Measurements from ENCODE around the gene RNASEH2C. TPM values are rescaled to one million over a fixed set of nuclear protein-coding genes. Genes with fewer than 3 reads are reported as not detected.

The RNASEH2C gene
- total RNA-seq, 2 experiments from 2014 or later: 25.3 to 25.9 TPM

DNA sequence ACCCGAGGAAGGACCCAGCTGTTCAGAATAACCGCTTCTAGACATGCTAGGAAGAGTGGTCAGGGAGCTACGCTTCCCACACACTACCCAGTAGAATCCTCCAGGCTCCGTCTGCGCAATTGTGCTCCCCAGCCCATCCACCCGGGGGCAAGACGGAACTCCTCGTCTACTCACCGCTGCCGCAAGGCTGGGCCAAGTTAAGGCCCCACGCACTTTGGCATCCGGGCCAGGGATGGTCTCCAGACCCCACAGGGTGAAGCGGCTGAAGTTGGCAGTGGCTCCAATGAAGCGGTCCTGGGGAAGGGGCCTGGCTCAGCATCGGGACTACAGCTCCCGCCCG lies 757 bp downstream of the RNASEH2C start:
- intact Hi-C loops (cut with DNase I, micrococcal nuclease): loop anchor here (1.0 to 10.0 kb wide), 4 partner anchors 8 to 545 kb away; partner anchors contain the start of genes FIBP (in 1 of the 2), GAL3ST3 (in 1 of the 2), KAT5 (in 1 of the 2) and RAB1B (in 1 of the 2)
- Mint-ChIP-seq H3K36me3 (ENCODE audit: low read depth) (peaks cover 57% of the 10 kb centered on the region), H3K4me3 (peak overlapping the region; percentile 94), H3K27ac (peak overlapping the region; percentile 82), H3K9me3 (no peaks in the 10 kb centered on the region), H3K4me1 (ENCODE audit: low read depth) (peaks cover 31% of the 10 kb centered on the region), H3K27me3 (no peaks in the 10 kb centered on the region)
- Histone ChIP-seq H3K36me3 (ENCODE audit: insufficient read depth, low read length) (peaks cover 46% of the 10 kb centered on the region), H3K27ac (ENCODE audit: low read depth in 1 of 2, low read length in 2 of 2) (peak overlapping the region; percentile 69 to 79), H3K4me1 (ENCODE audit: insufficient read depth, low read length) (peaks cover 27% of the 10 kb centered on the region), H3K27me3 (ENCODE audit: control insufficient read depth in 1 of 2, insufficient read depth in 2 of 2, low read length in 2 of 2) (no peaks in the 10 kb centered on the region), H3K4me3 (ENCODE audit: low read length) (peak overlapping the region; percentile 85), H3K9me3 (ENCODE audit: control insufficient read depth in 1 of 2, insufficient read depth in 1 of 2, low read length in 2 of 2) (no peaks in the 10 kb centered on the region)
- TF ChIP-seq, protein P1, sequence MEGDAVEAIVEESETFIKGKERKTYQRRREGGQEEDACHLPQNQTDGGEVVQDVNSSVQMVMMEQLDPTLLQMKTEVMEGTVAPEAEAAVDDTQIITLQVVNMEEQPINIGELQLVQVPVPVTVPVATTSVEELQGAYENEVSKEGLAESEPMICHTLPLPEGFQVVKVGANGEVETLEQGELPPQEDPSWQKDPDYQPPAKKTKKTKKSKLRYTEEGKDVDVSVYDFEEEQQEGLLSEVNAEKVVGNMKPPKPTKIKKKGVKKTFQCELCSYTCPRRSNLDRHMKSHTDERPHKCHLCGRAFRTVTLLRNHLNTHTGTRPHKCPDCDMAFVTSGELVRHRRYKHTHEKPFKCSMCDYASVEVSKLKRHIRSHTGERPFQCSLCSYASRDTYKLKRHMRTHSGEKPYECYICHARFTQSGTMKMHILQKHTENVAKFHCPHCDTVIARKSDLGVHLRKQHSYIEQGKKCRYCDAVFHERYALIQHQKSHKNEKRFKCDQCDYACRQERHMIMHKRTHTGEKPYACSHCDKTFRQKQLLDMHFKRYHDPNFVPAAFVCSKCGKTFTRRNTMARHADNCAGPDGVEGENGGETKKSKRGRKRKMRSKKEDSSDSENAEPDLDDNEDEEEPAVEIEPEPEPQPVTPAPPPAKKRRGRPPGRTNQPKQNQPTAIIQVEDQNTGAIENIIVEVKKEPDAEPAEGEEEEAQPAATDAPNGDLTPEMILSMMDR (IDR thresholded peaks at IDR 0.05): no peak
- ATAC-seq (ENCODE audit: poor library complexity) (peak; percentile 5), DNase-seq (peak in 4 of 14 experiments; percentile 9 to 50 (median 20))
- CTCF ChIA-PET: interaction anchor here (0.7 to 2.1 kb wide), 3 partner anchors 8 to 168 kb away, joined by 3 to 33 read pairs (median 5); partner anchors contain the start of genes FIBP and KAT5
- POLR2A ChIA-PET: interaction anchor here (0.7 to 4.9 kb wide), 11 partner anchors 8 to 283 kb away, joined by 3 to 54 read pairs (median 5); partner anchors contain the start of genes BANF1, CCDC85B, CFL1 and EHBP1L1

DNA sequence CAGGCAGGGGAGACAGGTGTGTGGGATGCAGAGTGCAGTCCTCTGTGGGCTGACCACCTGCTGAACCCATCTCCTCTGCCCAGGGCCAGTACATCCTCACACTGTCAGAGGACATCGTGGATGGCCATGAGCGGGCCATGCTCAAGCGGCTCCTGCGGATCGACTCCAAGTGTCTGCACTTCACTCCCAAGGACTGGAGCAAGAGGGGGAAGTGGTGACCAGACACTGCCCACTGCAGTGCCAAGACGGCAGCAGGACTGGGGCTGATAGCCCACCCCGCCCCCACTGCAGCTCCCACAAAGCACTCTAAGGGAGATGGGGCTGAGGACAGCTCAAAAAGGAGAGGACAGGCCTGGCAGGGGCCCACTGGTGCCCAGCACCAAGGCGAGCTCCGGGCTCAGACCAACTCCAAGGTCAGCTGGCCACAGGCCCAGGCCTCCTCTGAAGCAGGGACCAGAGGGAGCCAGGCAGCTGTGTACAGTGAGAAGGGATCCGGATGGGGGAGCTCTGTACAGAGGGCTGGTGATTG lies 1.6 kb downstream of the RNASEH2C start:
- ChIA-PET POLR2A (interaction anchor here (1.2 to 2.4 kb wide), 4 partner anchors 56 to 171 kb away, joined by 4 to 23 read pairs (median 5); partner anchors contain the start of genes CCDC85B, CFL1 and MUS81), CTCF (interaction anchor here (0.7 to 2.1 kb wide), 2 partner anchors 7 to 61 kb away, joined by 3 to 33 read pairs; partner anchors contain the start of gene KAT5)
- Histone ChIP-seq H3K27me3 (ENCODE audit: control insufficient read depth in 1 of 2, insufficient read depth in 2 of 2, low read length in 2 of 2) (no peaks in the 10 kb centered on the region), H3K9me3 (ENCODE audit: control insufficient read depth in 1 of 2, insufficient read depth in 1 of 2, low read length in 2 of 2) (no peaks in the 10 kb centered on the region), H3K4me1 (ENCODE audit: insufficient read depth, low read length) (peaks cover 27% of the 10 kb centered on the region), H3K36me3 (ENCODE audit: insufficient read depth, low read length) (peaks cover 54% of the 10 kb centered on the region), H3K4me3 (ENCODE audit: low read length) (no peak overlapping the region), H3K27ac (ENCODE audit: low read depth in 1 of 2, low read length in 2 of 2) (peak overlapping the region in 1 of 2 donors; percentile 79)
- ATAC-seq (ENCODE audit: poor library complexity) (no peak), DNase-seq (peak in 1 of 14 experiments; percentile 28)
- Mint-ChIP-seq H3K4me1 (ENCODE audit: low read depth) (peaks cover 36% of the 10 kb centered on the region), H3K9me3 (no peaks in the 10 kb centered on the region), H3K27me3 (no peaks in the 10 kb centered on the region), H3K4me3 (peak overlapping the region; percentile 94), H3K27ac (peak overlapping the region; percentile 82), H3K36me3 (ENCODE audit: low read depth) (peaks cover 64% of the 10 kb centered on the region)
- TF ChIP-seq, protein P1 (IDR thresholded peaks at IDR 0.05): no peak
- intact Hi-C loops (cut with DNase I, micrococcal nuclease): loop anchor here (10.0 kb wide), 3 partner anchors 166 to 546 kb away; partner anchors contain the start of genes FIBP (in 1 of the 2), GAL3ST3 (in 1 of the 2) and RAB1B (in 1 of the 2)

GRCh38 chr11:65718531-65718930 lies 2.1 kb downstream of the RNASEH2C start:
- Mint-ChIP-seq H3K27me3 (no peaks in the 10 kb centered on the region), H3K9me3 (no peaks in the 10 kb centered on the region), H3K4me3 (peak overlapping the region; percentile 94), H3K27ac (peak overlapping the region; percentile 82), H3K36me3 (ENCODE audit: low read depth) (peaks cover 69% of the 10 kb centered on the region), H3K4me1 (ENCODE audit: low read depth) (peaks cover 36% of the 10 kb centered on the region)
- intact Hi-C loops (cut with DNase I, micrococcal nuclease): loop anchor here (10.0 kb wide), 3 partner anchors 166 to 546 kb away; partner anchors contain the start of genes FIBP (in 1 of the 2), GAL3ST3 (in 1 of the 2) and RAB1B (in 1 of the 2)
- H3K4me1 ChIP-seq (ENCODE audit: insufficient read depth, low read length): peaks cover 32% of the 10 kb centered on the region
- ATAC-seq (ENCODE audit: poor library complexity) (no peak), DNase-seq (no peak)
- H3K27ac ChIP-seq (ENCODE audit: low read depth in 1 of 2, low read length in 2 of 2): no peak overlapping the region
- CTCF ChIA-PET: no interaction called here
- POLR2A ChIA-PET: no interaction called here
- peaks cover 59% of the 10 kb centered on the region for H3K36me3 ChIP-seq (ENCODE audit: insufficient read depth, low read length)
- no peak overlapping the region for H3K4me3 ChIP-seq (ENCODE audit: low read length)
- no peaks in the 10 kb centered on the region for H3K9me3 ChIP-seq (ENCODE audit: control insufficient read depth in 1 of 2, insufficient read depth in 1 of 2, low read length in 2 of 2)
- TF ChIP-seq, protein P1 (IDR thresholded peaks at IDR 0.05): no peak
- no peaks in the 10 kb centered on the region for H3K27me3 ChIP-seq (ENCODE audit: control insufficient read depth in 1 of 2, insufficient read depth in 2 of 2, low read length in 2 of 2)

Measured in CD4-positive, alpha-beta T cell (primary cell).